Activated T-helper 17 cell treated with anti-CD3 and anti-CD28 coated beads, Interleukin-2, amount 50 U/mL, for 72 hours (primary cell): ENCODE results near the gene DDX25. TPM values are rescaled to one million over a fixed set of nuclear protein-coding genes. Genes with fewer than 3 reads are reported as not detected.

Experiments used
- ATAC-seq: fragments of 150-1000 bp; cut with Tn5 transposase; replicated peaks from 2 replicates; pipeline ENCODE4 v1.10.0; 2021; ENCODE audit warnings: mild to moderate bottlenecking, moderate library complexity
- H3K27ac Mint-ChIP-seq: one replicate; pipeline ENCODE4 v1.8.0; 2022; ENCODE audit warnings: mixed read lengths
- H3K27me3 Mint-ChIP-seq: one replicate; pipeline ENCODE4 v1.8.0; 2022; ENCODE audit warnings: mixed read lengths
- H3K36me3 Mint-ChIP-seq: one replicate; pipeline ENCODE4 v1.8.0; 2022; ENCODE audit warnings: low read depth, mild to moderate bottlenecking, mixed read lengths
- H3K4me1 Mint-ChIP-seq: one replicate; pipeline ENCODE4 v1.8.0; 2022; ENCODE audit warnings: mixed read lengths
- H3K4me3 Mint-ChIP-seq: one replicate; pipeline ENCODE4 v1.8.0; 2022; ENCODE audit warnings: mild to moderate bottlenecking, mixed read lengths
- H3K9me3 Mint-ChIP-seq: one replicate; pipeline ENCODE4 v1.8.0; 2022; ENCODE audit warnings: mixed read lengths
- total RNA-seq, 2 donors: library from RNA; stranded (reverse); gene quantifications; one replicate each; pipeline ENCODE4 v1.2.3, GENCODE V29; 2022

DDX25 gene
- total RNA-seq, 2 donors from 2014 or later, result 0.32 to 0.69 TPM

DNA sequence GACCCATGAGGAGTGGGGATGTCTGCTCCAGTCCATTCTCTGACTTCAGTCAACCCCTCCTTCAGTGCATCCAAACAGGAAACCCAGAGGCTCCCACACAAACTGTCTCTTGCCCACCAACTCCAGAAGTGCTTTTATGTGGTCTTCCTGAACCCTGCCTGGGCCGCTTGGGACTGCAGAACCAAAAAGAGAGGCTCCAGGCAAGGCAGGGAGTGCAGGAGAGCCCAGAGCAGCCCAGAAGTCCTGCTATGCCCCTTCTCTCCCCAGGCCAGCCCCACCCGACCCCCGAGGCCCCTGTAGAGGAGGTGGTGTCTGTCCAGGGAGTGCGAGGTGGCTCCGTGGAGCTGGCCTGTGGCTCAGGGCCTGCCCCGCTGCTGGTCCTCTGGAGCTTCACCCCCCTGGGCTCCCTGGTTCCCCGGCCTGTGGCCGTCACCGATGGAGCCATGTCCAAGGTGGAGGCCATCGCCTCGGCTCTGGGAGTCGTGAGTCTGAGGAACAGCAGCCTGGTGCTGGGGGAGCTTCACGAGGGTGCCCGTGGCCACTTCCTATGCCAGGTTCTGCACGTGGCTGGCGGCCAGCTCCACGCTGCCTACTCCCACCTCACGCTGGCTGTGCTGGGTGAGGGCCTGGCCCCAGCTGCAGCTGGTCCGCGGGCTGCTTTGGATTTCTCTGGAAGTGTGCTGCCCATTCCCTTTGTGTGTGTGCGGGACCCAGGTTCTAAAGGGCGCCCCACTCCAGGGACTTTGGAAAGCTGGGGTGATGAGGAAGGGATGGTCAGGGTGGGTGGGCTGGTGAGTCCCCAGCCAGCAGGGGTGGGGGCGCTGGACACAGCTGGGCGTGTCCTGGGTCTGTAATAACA is 43.3 kb downstream of the DDX25 start:
- Mint-ChIP-seq H3K27me3 (peaks cover 6% of the 10 kb centered on the region), H3K9me3 (no peaks in the 10 kb centered on the region), H3K27ac (no peak overlapping the region), H3K4me1 (no peaks in the 10 kb centered on the region), H3K4me3 (no peak overlapping the region), H3K36me3 (no peaks in the 10 kb centered on the region)
- ATAC-seq, result no peak

DNA sequence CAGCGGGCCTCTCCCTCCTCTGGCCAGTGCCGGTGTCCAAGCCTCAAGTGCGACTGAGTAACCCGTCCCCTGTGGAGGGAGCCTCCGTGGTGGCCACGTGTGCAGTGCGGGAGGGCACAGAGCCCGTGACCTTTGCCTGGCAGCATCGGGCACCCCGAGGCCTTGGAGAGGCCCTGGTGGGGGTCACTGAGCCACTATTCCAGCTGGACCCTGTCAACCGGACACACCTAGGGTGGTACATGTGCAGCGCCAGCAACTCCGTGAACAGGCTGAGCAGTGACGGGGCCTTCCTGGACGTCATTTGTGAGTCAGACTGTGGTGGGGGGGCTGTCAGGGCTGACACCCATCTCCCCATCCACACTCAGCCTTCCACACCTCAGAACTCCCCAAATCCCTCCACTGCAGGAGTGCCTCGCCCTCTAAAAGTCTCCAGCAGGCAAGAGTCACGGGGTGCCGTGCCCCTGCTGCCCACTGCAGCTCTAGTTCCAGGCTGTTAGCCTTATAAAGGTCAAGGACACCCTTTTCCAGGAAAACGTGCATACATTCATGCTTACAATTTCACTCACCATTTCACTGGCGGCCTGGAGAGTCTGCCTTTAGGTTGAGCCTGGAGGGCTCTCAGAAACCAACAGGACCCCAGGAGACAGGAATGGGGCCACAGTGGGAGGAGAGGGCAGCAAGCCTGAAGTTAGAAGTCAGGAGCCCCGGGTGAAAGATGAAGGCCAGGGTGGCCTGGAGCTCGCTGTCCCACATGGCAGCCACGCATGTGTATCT is 44.2 kb downstream of the DDX25 start:
- no peak overlapping the region for H3K4me3 Mint-ChIP-seq
- no peak for ATAC-seq
- H3K36me3 Mint-ChIP-seq, result no peaks in the 10 kb centered on the region
- peaks cover 6% of the 10 kb centered on the region for H3K27me3 Mint-ChIP-seq
- H3K27ac Mint-ChIP-seq, result no peak overlapping the region
- no peaks in the 10 kb centered on the region for H3K9me3 Mint-ChIP-seq
- no peaks in the 10 kb centered on the region for H3K4me1 Mint-ChIP-seq

DNA sequence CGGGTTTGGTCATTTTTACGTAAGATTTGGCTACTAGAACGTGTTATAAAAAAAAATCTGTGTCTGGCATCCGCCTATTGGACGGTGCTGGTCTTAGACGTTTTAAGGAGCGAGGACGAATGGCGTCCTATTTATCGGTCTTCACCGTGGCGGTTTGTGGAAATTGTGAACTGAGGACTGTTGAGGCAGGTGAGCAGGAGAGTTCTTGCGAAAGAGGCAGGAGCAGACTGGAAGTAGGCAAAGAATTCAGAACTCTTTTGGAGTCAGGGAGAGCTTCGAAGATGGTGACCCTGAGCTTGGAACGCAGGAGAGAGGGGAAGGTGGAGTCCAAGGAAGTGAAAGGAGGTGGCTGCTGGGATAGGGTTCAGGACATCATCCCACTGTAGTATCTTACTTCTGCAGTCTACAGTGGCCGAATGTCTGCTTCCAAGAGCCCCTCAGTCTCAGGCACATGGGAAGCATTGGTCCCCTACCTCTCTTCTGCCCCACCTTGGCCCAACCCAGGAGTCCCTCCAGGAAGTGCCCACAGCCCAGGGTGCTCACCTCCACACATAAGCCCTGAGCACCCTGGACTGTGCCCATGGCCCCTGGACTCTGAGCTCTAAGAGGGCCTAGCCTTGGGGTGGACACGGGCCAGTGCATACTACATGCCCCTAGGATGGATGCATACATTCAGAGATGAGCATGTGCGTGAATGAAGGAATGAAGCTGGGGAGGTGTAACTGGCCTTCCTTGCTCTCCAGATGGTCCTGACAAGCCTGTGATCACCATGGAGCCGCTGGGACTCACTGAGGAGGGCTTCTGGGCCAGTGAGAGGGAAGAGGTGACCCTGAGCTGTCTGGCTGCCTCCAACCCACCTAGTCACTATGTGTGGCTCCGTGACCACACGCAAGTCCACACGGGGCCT is 45.2 kb downstream of the DDX25 start:
- no peak overlapping the region for H3K4me3 Mint-ChIP-seq
- no peaks in the 10 kb centered on the region for H3K36me3 Mint-ChIP-seq
- no peak for ATAC-seq
- H3K27ac Mint-ChIP-seq, result no peak overlapping the region
- no peaks in the 10 kb centered on the region for H3K9me3 Mint-ChIP-seq
- H3K27me3 Mint-ChIP-seq, result peaks cover 6% of the 10 kb centered on the region
- H3K4me1 Mint-ChIP-seq, result no peaks in the 10 kb centered on the region

DNA sequence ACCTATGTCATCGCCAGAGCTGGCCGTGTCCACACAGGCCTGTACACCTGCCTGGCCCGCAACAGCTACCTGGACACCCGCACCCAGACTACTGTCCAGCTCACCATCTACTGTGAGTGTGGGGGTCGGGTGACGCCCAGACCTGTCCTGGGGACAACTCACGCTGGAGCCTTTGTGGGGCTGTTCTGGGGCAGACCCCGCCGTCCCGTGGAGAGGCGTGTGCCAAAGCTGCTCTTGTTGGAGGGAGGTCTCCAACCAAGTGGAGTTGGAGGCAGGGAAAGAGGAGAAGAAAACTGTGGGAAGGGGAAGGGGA is 45.8 kb downstream of the DDX25 start:
- H3K27me3 Mint-ChIP-seq, result peaks cover 6% of the 10 kb centered on the region
- no peaks in the 10 kb centered on the region for H3K4me1 Mint-ChIP-seq
- no peaks in the 10 kb centered on the region for H3K9me3 Mint-ChIP-seq
- no peaks in the 10 kb centered on the region for H3K36me3 Mint-ChIP-seq
- ATAC-seq, result no peak
- no peak overlapping the region for H3K27ac Mint-ChIP-seq
- no peak overlapping the region for H3K4me3 Mint-ChIP-seq

DNA sequence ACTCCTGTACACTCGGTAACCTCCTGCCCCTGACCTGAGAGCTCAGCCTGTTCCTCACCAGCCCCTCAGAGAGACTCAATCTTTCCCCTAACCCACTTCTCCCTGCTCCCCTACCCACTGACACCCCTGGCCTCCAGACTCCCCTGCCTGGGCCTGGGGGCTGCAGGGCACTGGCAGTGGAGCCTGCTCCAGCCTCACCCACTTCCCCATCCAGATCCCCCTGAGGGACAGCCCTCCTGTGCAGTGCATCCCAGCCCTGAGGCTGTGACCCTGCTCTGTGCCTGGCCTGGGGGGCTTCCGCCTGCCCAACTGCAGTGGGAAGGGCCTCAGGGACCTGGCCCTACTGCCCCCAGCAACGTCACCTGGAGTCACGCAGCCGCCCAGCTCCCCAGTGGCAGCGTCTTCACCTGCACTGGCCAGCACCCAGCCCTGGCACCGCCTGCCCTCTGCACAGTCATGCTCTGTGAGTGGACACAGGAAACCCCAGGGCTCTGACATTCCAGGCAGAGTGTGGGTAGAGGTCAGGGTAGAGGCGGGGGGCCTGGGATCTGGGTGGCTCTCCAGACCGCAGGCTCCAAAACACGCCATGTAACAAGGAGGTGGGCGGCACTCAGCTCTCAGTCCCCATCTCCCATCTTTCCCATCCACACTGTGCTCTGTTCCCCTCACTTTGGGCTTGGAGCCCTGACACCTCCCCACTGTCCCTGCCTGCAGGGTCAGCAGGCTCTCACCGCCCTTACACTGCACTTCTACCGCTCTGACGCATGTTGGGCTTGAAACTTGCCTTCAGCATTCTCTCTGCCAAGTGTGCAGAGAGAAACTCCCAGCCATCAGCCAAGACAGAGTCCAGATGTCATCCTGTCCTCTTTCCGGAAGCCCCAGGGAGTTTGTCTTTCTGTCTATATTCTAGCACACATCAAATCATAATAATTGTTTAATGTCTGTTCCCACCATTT is 46.7 kb downstream of the DDX25 start:
- H3K9me3 Mint-ChIP-seq, result no peaks in the 10 kb centered on the region
- H3K4me1 Mint-ChIP-seq, result no peaks in the 10 kb centered on the region
- no peaks in the 10 kb centered on the region for H3K36me3 Mint-ChIP-seq
- H3K27me3 Mint-ChIP-seq, result peaks cover 6% of the 10 kb centered on the region
- no peak for ATAC-seq
- H3K4me3 Mint-ChIP-seq, result no peak overlapping the region
- no peak overlapping the region for H3K27ac Mint-ChIP-seq

DNA sequence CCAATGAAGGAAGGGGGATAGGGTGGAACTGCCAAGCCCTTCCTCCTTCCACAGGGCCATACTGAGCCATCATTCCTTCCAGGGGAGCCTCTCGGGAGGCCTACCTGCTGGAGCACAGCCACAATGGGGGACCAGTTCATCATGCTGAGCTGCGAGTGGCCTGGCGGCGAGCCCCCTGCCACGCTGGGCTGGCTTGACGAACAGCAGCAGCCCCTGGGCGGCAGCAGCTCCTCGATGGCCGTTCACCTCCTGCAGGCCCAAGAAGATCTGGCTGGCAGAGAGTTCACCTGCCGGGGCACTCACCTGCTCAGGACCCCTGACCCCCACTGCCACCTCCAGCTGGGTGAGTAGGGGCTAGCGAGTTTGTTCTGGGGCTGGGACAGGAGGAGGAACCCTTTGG is 47.4 kb downstream of the DDX25 start:
- peaks cover 6% of the 10 kb centered on the region for H3K27me3 Mint-ChIP-seq
- no peaks in the 10 kb centered on the region for H3K36me3 Mint-ChIP-seq
- H3K27ac Mint-ChIP-seq, result no peak overlapping the region
- no peak overlapping the region for H3K4me3 Mint-ChIP-seq
- no peaks in the 10 kb centered on the region for H3K4me1 Mint-ChIP-seq
- no peaks in the 10 kb centered on the region for H3K9me3 Mint-ChIP-seq
- no peak for ATAC-seq

DNA sequence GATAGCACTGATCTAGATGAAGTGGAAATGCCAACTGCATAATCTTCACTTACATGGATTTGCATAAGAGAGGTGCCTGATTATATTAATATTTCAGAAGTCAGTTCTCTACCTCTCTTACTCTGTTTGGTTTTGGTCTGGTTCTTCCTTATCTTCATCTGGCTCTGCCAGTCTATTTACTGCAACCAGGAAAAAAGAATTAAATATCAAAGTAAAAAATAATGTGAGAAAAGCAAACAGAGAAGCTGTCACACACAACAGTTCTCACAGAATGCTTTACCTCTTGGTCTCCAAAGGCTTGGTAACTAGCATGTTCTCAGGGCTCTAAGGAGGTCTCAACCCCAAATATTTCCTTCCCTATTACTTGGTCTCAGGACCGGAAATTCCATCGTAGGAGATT is 48.3 kb downstream of the DDX25 start:
- peaks cover 6% of the 10 kb centered on the region for H3K27me3 Mint-ChIP-seq
- H3K36me3 Mint-ChIP-seq, result no peaks in the 10 kb centered on the region
- H3K9me3 Mint-ChIP-seq, result no peaks in the 10 kb centered on the region
- peaks cover 1% of the 10 kb centered on the region for H3K4me1 Mint-ChIP-seq
- no peak overlapping the region for H3K27ac Mint-ChIP-seq
- no peak overlapping the region for H3K4me3 Mint-ChIP-seq
- no peak for ATAC-seq

DNA sequence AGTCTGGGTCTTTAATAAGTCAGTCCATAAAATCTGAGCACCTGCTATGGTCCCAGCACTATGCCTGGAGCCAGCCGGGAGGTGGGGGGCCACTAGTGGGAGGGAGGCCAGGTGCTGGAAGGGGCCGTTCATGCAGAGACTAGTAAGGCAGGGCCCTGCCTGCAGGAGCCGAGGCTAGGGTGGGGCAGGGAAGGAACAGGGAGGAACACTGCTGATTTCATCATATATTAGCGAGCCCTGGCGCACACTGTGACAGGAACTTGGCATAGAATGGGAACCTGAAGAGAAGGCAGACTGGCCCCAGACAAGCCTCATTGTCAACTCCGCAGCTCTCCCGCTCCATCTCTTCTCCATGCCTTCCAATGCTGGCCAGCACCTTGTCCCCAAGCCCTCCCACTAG is 48.7 kb downstream of the DDX25 start:
- Mint-ChIP-seq H3K4me1 (peaks cover 5% of the 10 kb centered on the region), H3K4me3 (no peak overlapping the region), H3K36me3 (no peaks in the 10 kb centered on the region), H3K27ac (no peak overlapping the region), H3K9me3 (no peaks in the 10 kb centered on the region), H3K27me3 (peaks cover 6% of the 10 kb centered on the region)
- no peak for ATAC-seq

DNA sequence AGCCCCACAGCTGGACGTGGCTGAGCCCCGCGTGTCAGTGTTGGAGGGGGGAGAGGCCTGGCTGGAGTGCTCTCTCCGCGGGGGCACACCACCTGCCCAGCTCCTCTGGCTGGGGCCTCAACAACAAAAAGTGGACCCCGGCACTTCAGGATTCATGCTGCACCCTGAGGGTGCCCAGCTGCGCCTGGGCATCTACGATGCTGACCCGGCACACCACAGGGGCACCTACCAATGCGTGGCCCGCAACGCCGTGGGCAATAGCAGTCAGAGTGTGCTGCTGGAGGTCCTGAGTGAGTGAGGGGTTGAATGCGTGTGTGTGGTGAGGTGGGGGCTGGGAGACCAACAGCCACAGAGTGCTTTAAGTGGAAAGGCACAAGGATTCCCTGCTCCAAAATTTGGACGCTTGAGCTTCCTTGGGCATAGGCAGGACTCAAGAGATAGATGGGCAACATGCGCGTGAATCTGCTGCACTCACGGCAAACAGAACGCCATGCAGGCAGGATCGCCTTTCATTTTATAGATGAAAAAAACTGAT is 49.2 kb downstream of the DDX25 start:
- Mint-ChIP-seq H3K36me3 (no peaks in the 10 kb centered on the region), H3K9me3 (no peaks in the 10 kb centered on the region), H3K4me1 (peaks cover 6% of the 10 kb centered on the region), H3K4me3 (no peak overlapping the region), H3K27ac (no peak overlapping the region), H3K27me3 (peaks cover 6% of the 10 kb centered on the region)
- no peak for ATAC-seq

DNA sequence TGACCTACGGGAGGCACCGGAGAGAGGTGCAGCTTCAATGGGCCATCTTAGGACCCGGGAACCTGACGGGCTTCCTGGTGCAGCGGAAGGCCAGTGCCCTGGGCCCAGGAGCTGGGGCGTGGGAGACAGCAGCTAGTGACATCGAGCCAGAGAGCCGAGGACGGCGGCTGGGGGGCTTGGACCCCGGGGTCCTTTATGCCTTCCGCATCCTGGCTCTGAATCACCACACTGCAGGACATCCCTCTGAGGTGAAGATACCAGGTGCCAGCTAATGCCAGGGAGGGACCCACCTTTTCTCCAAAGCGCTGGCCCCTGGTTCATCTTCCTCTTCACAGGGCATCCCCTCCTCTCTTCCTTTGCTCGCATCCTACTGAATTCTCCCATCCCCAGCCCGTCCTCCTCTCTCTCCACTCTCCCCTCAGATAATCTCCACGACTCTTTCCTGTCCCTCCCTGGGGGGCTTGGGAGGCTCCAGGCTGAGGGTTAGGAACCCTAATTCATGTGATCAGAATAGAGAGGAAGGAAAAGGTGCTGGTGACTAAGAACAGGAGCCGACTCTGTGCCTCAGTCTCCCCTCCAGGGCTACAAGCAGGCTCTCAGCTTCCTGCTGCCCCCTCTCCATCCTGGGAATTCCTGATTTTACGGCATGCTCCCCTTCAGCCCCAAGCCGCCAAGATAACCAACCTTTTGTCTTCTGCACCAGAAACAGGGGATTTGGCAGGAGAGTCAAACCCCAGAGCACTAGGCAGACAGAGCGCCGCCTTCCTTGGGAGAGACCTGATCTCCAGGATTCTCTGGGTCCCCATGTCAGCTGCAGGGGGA is 50.0 kb downstream of the DDX25 start:
- no peaks in the 10 kb centered on the region for H3K9me3 Mint-ChIP-seq
- H3K36me3 Mint-ChIP-seq, result no peaks in the 10 kb centered on the region
- H3K4me1 Mint-ChIP-seq, result peaks cover 6% of the 10 kb centered on the region
- no peak for ATAC-seq
- H3K27me3 Mint-ChIP-seq, result peaks cover 4% of the 10 kb centered on the region
- no peak overlapping the region for H3K27ac Mint-ChIP-seq
- H3K4me3 Mint-ChIP-seq, result no peak overlapping the region

DNA sequence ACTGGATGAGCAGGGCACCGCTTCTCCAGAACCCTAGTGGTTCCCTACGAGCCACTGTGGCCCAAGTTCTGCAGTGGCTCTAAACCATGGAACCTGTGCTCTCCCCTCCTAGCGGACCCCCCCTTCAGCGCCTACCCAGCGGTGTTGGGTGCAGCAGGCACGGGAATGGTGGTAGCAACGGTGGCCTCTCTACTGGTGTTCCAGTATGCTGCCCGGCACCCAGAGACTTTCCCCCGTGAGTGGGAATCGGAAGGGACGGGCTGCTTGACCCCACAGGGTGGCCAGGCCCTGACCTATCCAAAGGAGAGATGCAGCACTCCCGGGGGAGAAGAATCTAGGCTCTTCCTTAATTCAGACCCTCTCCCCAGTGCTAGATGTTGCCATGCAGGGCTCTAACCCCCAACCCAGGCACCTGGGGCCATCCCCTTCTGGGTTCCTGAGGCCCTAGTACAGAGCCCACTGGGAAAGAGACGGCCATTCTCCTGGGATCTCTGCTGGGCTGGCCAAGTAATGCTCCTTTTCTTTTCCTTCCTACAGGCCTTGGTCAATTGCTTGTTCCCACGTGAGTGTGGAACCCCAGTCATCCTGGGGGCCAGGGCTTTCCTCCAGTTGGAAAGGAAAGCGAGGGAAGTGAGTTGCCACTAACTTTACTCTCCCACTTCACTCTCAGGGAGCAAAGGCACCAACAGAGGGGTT is 50.8 kb downstream of the DDX25 start:
- no peak for ATAC-seq
- Mint-ChIP-seq H3K27me3 (peaks cover 3% of the 10 kb centered on the region), H3K27ac (no peak overlapping the region), H3K4me3 (no peak overlapping the region), H3K9me3 (no peaks in the 10 kb centered on the region), H3K4me1 (peaks cover 6% of the 10 kb centered on the region), H3K36me3 (no peaks in the 10 kb centered on the region)

DNA sequence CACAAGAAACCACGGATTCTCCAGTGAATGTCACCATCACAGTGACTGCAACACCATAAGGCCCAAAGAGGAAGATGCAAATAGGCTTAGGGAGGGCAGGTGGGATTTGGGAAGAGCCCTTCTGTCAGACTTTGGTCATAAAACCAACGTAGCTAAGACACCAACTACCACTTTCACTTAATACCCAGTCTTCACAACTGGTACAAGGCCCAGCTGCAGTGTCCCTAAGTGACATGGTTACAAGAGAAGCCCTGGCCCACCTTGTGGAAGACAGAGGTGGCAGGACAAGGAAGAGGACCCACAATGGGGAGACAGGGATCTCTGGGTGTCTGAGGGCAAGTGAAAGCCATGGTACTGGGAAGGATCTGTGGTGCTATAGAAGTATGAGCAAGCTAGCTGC is 51.5 kb downstream of the DDX25 start:
- Mint-ChIP-seq H3K27me3 (peaks cover 3% of the 10 kb centered on the region), H3K9me3 (no peaks in the 10 kb centered on the region), H3K36me3 (no peaks in the 10 kb centered on the region), H3K4me3 (no peak overlapping the region), H3K4me1 (peaks cover 6% of the 10 kb centered on the region), H3K27ac (no peak overlapping the region)
- ATAC-seq, result no peak
